ENCODE data around the gene ULK1.

The ULK1 gene

GRCh38 chr12:131865180-131865875 is 29.1 kb upstream of the ULK1 start:
- no peak overlapping the region for H3K4me2 ChIP-seq (ENCODE audit: low read length)
- H3K27ac ChIP-seq (ENCODE audit: low read depth, low read length): no peak overlapping the region
- H3K79me2 ChIP-seq (ENCODE audit: control insufficient read depth, low read length): no peaks in the 10 kb centered on the region
- H3K27me3 ChIP-seq (ENCODE audit: control insufficient read depth, low read length): no peaks in the 10 kb centered on the region
- H3K9me2 ChIP-seq (replicated peaks; ENCODE audit: control insufficient read depth, low read length): no peaks in the 10 kb centered on the region
- no peak for TF ChIP-seq EZH2phosphoT487 (IDR thresholded peaks at IDR 0.05; ENCODE audit: borderline replicate concordance, low read length)
- TF ChIP-seq CTCF (IDR thresholded peaks at IDR 0.05; ENCODE audit: low read depth, low read length, poor library complexity, severe bottlenecking): no peak
- H3K4me1 ChIP-seq (ENCODE audit: control insufficient read depth, low read length): no peaks in the 10 kb centered on the region
- no peaks in the 10 kb centered on the region for H3K36me3 ChIP-seq (ENCODE audit: control insufficient read depth, low read length)
- no peak overlapping the region for H3K4me3 ChIP-seq (ENCODE audit: low read length)
- H4K20me1 ChIP-seq (ENCODE audit: control insufficient read depth, insufficient read depth, low read depth, low read length): no peaks in the 10 kb centered on the region
- no peaks in the 10 kb centered on the region for H3K9me3 ChIP-seq (ENCODE audit: control insufficient read depth, insufficient read depth, low read length)
- H3F3A ChIP-seq (ENCODE audit: control insufficient read depth, insufficient read depth): no peaks in the 10 kb centered on the region

- Histone ChIP-seq H3K9me2 (replicated peaks; ENCODE audit: control insufficient read depth, low read length) (no peaks in the 10 kb centered on the region), H3K4me3 (ENCODE audit: low read length) (no peak overlapping the region), H3K9me3 (ENCODE audit: control insufficient read depth, insufficient read depth, low read length) (no peaks in the 10 kb centered on the region), H3K4me2 (ENCODE audit: low read length) (no peak overlapping the region), H3F3A (ENCODE audit: control insufficient read depth, insufficient read depth) (no peaks in the 10 kb centered on the region), H3K27ac (ENCODE audit: low read depth, low read length) (no peak overlapping the region), H3K36me3 (ENCODE audit: control insufficient read depth, low read length) (no peaks in the 10 kb centered on the region), H3K79me2 (ENCODE audit: control insufficient read depth, low read length) (no peaks in the 10 kb centered on the region), H3K27me3 (ENCODE audit: control insufficient read depth, low read length) (no peaks in the 10 kb centered on the region), H4K20me1 (ENCODE audit: control insufficient read depth, insufficient read depth, low read depth, low read length) (no peaks in the 10 kb centered on the region), H3K4me1 (ENCODE audit: control insufficient read depth, low read length) (no peaks in the 10 kb centered on the region)
- TF ChIP-seq CTCF (IDR thresholded peaks at IDR 0.05; ENCODE audit: low read depth, low read length, poor library complexity, severe bottlenecking) (no peak), EZH2phosphoT487 (IDR thresholded peaks at IDR 0.05; ENCODE audit: borderline replicate concordance, low read length) (no peak)
These were observed 27.0 kb upstream of the ULK1 start for GRCh38 chr12:131867471-131867870.

- Histone ChIP-seq H3K4me2 (ENCODE audit: low read length) (no peak overlapping the region), H3F3A (ENCODE audit: control insufficient read depth, insufficient read depth) (no peaks in the 10 kb centered on the region), H4K20me1 (ENCODE audit: control insufficient read depth, insufficient read depth, low read depth, low read length) (no peaks in the 10 kb centered on the region), H3K4me1 (ENCODE audit: control insufficient read depth, low read length) (no peaks in the 10 kb centered on the region), H3K27ac (ENCODE audit: low read depth, low read length) (no peak overlapping the region), H3K27me3 (ENCODE audit: control insufficient read depth, low read length) (no peaks in the 10 kb centered on the region), H3K36me3 (ENCODE audit: control insufficient read depth, low read length) (no peaks in the 10 kb centered on the region), H3K9me3 (ENCODE audit: control insufficient read depth, insufficient read depth, low read length) (no peaks in the 10 kb centered on the region), H3K9me2 (replicated peaks; ENCODE audit: control insufficient read depth, low read length) (no peaks in the 10 kb centered on the region), H3K79me2 (ENCODE audit: control insufficient read depth, low read length) (no peaks in the 10 kb centered on the region), H3K4me3 (ENCODE audit: low read length) (no peak overlapping the region)
- TF ChIP-seq EZH2phosphoT487 (IDR thresholded peaks at IDR 0.05; ENCODE audit: borderline replicate concordance, low read length) (no peak), CTCF (IDR thresholded peaks at IDR 0.05; ENCODE audit: low read depth, low read length, poor library complexity, severe bottlenecking) (no peak)
These were observed 26.3 kb upstream of the ULK1 start for GRCh38 chr12:131867891-131868675.
